ENCODE data around the gene CMIP. TPM values are rescaled to one million over a fixed set of nuclear protein-coding genes. Genes with fewer than 3 reads are reported as not detected.

CMIP gene
- total RNA-seq, 4 donors from 2014 or later, result 15.5 to 65.9 (median 20.2) TPM

- no peaks in the 10 kb centered on the region for H3K27me3 ChIP-seq
- H3K27ac ChIP-seq, result no peak overlapping the region
- DNase-seq, result no peak
- H3K9me3 ChIP-seq, result no peaks in the 10 kb centered on the region
- no peak for TF ChIP-seq POLR2A (IDR thresholded peaks at IDR 0.05)
- intact Hi-C loops (cut with DNase I), result no loop called here
- no peaks in the 10 kb centered on the region for H3K36me3 ChIP-seq
- H3K4me3 ChIP-seq (replicated peaks in 1 of 3), result no peak overlapping the region
- 79 to 83% methylated on average over 11 of the region's 11 CpGs for WGBS, 2 donors
- peaks cover 4 to 7% of the 10 kb centered on the region in 2 donors for H3K4me1 ChIP-seq
Observed at GRCh38 chr16:81405702-81406113, 38.9 kb upstream of the CMIP start.

DNA sequence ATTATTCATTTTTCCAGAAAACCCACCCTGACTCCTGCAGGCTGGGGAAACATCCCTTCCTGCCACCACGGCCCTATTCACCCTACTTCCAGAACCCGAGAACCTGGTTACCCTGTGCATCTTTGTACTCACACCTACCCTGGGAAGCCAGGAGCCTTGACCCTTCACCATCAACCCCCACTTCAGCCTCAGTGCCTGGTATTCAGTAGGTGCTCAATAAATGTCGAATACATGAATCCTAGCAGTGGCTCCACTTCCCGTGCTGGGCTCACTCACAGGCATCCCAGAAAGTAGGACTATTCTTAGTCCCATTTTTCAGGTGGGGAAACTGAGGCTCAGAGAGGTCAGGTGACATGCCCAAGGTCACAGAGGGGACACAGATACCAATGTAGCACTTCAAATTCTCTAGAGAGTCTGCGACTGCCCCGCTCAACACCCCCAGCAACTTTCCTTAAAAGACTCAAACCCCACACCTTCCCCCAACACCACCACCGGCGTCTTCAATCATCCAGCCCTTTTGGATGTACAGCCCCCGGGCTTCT, 36.1 kb upstream of the CMIP start:
- Histone ChIP-seq H3K4me1 (peaks cover 4 to 5% of the 10 kb centered on the region in 2 donors), H3K27me3 (no peaks in the 10 kb centered on the region), H3K9me3 (no peaks in the 10 kb centered on the region), H3K36me3 (no peaks in the 10 kb centered on the region), H3K27ac (no peak overlapping the region), H3K4me3 (replicated peaks in 1 of 3) (no peak overlapping the region)
- no peak for DNase-seq
- TF ChIP-seq, protein P1, sequence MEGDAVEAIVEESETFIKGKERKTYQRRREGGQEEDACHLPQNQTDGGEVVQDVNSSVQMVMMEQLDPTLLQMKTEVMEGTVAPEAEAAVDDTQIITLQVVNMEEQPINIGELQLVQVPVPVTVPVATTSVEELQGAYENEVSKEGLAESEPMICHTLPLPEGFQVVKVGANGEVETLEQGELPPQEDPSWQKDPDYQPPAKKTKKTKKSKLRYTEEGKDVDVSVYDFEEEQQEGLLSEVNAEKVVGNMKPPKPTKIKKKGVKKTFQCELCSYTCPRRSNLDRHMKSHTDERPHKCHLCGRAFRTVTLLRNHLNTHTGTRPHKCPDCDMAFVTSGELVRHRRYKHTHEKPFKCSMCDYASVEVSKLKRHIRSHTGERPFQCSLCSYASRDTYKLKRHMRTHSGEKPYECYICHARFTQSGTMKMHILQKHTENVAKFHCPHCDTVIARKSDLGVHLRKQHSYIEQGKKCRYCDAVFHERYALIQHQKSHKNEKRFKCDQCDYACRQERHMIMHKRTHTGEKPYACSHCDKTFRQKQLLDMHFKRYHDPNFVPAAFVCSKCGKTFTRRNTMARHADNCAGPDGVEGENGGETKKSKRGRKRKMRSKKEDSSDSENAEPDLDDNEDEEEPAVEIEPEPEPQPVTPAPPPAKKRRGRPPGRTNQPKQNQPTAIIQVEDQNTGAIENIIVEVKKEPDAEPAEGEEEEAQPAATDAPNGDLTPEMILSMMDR (IDR thresholded peaks at IDR 0.05), result no peak
- TF ChIP-seq POLR2A (IDR thresholded peaks at IDR 0.05), result no peak
- intact Hi-C loops (cut with DNase I), result no loop called here
- WGBS, 2 donors, result 90% methylated on average over 9 of the region's 9 CpGs

GRCh38 chr16:81409016-81409556, 35.5 kb upstream of the CMIP start:
- H3K4me3 ChIP-seq (replicated peaks in 1 of 3), result no peak overlapping the region
- no peak overlapping the region for H3K27ac ChIP-seq
- no peaks in the 10 kb centered on the region for H3K4me1 ChIP-seq
- intact Hi-C loops (cut with DNase I), result no loop called here
- no peaks in the 10 kb centered on the region for H3K27me3 ChIP-seq
- DNase-seq, result no peak
- no peak for TF ChIP-seq POLR2A (IDR thresholded peaks at IDR 0.05)
- TF ChIP-seq, protein P1 (IDR thresholded peaks at IDR 0.05), result no peak
- H3K9me3 ChIP-seq, result no peaks in the 10 kb centered on the region
- no peaks in the 10 kb centered on the region for H3K36me3 ChIP-seq
- WGBS, 2 donors, result 86 to 88% methylated on average over 13 of the region's 13 CpGs

GRCh38 chr16:81410643-81411293, 33.8 kb upstream of the CMIP start:
- intact Hi-C loops (cut with DNase I), result no loop called here
- H3K9me3 ChIP-seq, result no peaks in the 10 kb centered on the region
- no peak for DNase-seq
- H3K27ac ChIP-seq, result no peak overlapping the region
- no peaks in the 10 kb centered on the region for H3K36me3 ChIP-seq
- no peaks in the 10 kb centered on the region for H3K27me3 ChIP-seq
- 70 to 80% methylated on average over 9 to 10 of the region's 10 CpGs for WGBS, 2 donors
- no peak overlapping the region for H3K4me3 ChIP-seq (replicated peaks in 1 of 3)
- H3K4me1 ChIP-seq, result peaks cover 4 to 5% of the 10 kb centered on the region in 2 donors
- TF ChIP-seq, protein P1 (IDR thresholded peaks at IDR 0.05), result no peak
- TF ChIP-seq POLR2A (IDR thresholded peaks at IDR 0.05), result no peak

DNA sequence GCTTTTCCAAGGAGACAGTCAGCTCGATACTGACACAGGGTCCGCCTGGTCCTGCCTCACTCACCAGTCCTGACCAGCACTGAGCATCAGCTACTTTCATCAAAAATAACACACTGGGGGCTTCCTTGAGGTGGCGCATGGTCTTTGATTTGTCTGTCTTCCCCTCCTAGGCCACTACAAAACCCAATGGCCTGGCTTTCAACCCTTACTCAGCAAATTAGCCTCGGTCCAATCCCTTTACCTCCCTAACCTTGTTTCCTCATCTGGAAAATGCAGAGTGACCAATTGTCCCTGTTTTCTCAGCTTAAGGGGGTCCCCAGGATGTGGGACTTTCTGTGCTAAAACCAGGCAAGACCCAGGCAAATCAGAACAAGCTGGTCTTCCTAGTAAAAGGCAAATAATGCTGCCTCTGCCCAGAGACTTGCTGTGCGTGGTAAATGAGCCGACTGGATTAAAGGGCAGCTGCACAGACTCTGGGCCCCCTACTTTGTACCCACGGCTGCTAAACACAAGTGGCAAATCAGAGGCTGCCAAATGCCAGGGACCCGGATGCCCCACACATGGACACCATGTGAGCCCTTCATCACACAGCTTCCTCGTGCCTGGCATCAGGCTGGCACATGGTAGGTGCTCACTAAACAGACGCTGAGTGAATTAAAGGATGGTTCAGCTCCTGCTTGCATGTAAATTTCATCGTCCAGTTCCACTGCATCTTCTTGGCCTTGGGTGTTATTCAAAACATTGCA, 31.2 kb upstream of the CMIP start:
- WGBS, 2 donors, result 83 to 84% methylated on average over 8 to 11 of the region's 11 CpGs
- no peak overlapping the region for H3K4me3 ChIP-seq (replicated peaks in 1 of 3)
- no peak for TF ChIP-seq POLR2A (IDR thresholded peaks at IDR 0.05)
- TF ChIP-seq, protein P1 (IDR thresholded peaks at IDR 0.05), result no peak
- intact Hi-C loops (cut with DNase I), result no loop called here
- no peaks in the 10 kb centered on the region for H3K36me3 ChIP-seq
- no peaks in the 10 kb centered on the region for H3K27me3 ChIP-seq
- no peak for DNase-seq
- H3K9me3 ChIP-seq, result no peaks in the 10 kb centered on the region
- H3K4me1 ChIP-seq, result peaks cover 4 to 5% of the 10 kb centered on the region in 2 donors
- H3K27ac ChIP-seq, result no peak overlapping the region

Measured in thyroid gland (tissue), 4 donors.